HCT116 (cell line): Measurements from ENCODE around the gene INPP5D.

Source experiments
- ATF3 ChIP-seq: IDR thresholded peaks from 2 replicates; pipeline ENCODE4 v1.6.1; 2012
- CEBPB ChIP-seq: IDR thresholded peaks from 2 replicates; pipeline ENCODE4 v1.6.1; 2012; ENCODE audit warnings: low read depth
- CTCF ChIP-seq, 3 experiments: fragments of 200-600 bp in 1 of 3; sonication (generic) in 1 of 3; IDR thresholded peaks in 2 of 3; conservative IDR thresholded peaks in 1 of 3; 2 replicates each; pipeline ENCODE4 v1.5.1; 2012 to 2017; ENCODE audit warnings: low read depth in 2 of 3, low read length in 2 of 3, antibody characterized with exemption in 1 of 3, borderline replicate concordance in 1 of 3, control low read depth in 1 of 3, mild to moderate bottlenecking in 1 of 3, mixed read lengths in 1 of 3, mixed run types in 1 of 3, moderate library complexity in 1 of 3; ENCODE audit not compliant: insufficient read depth in 1 of 3
- EZH2 ChIP-seq: fragments of 200-600 bp; sonication (generic); IDR thresholded peaks from 2 replicates; pipeline ENCODE4 v1.6.1; 2017; ENCODE audit warnings: antibody characterized with exemption, mixed run types
- FOSL1 ChIP-seq: IDR thresholded peaks from 2 replicates; pipeline ENCODE4 v1.6.1; 2012; ENCODE audit warnings: low read depth
- POLR2A ChIP-seq: IDR thresholded peaks from 2 replicates; pipeline ENCODE4 v1.7.0; 2011; ENCODE audit warnings: borderline replicate concordance; ENCODE audit not compliant: insufficient read depth, insufficient read length; ENCODE audit errors: extremely low read depth
- POLR2AphosphoS5 ChIP-seq: IDR thresholded peaks from 2 replicates; pipeline ENCODE4 v1.6.1; 2011; ENCODE audit warnings: mild to moderate bottlenecking, low read depth, low read length, moderate library complexity
- REST ChIP-seq: IDR thresholded peaks from 2 replicates; pipeline ENCODE4 v1.6.1; 2012; ENCODE audit warnings: low read depth
- SIN3A ChIP-seq: IDR thresholded peaks from 2 replicates; pipeline ENCODE4 v1.6.1; 2012; ENCODE audit warnings: low read depth
- TCF7L2 ChIP-seq: IDR thresholded peaks from 2 replicates; pipeline ENCODE4 v1.7.0; 2011; ENCODE audit warnings: borderline replicate concordance, inconsistent platforms; ENCODE audit not compliant: insufficient read depth, insufficient read length; ENCODE audit errors: extremely low read depth
- YY1 ChIP-seq: IDR thresholded peaks from 2 replicates; pipeline ENCODE4 v1.6.1; 2011; ENCODE audit warnings: low read length, low read depth, moderate library complexity, mild to moderate bottlenecking; ENCODE audit not compliant: insufficient replicate concordance; ENCODE audit errors: extremely low read depth
- ZBTB33 ChIP-seq: IDR thresholded peaks from 2 replicates; pipeline ENCODE4 v1.6.1; 2011; ENCODE audit warnings: mild to moderate bottlenecking, low read length, moderate library complexity; ENCODE audit not compliant: insufficient replicate concordance; ENCODE audit errors: extremely low read depth
- ZNF274 ChIP-seq: fragments of 200-500 bp; sonication (Bioruptor generic); IDR thresholded peaks from 2 replicates; pipeline ENCODE4 v1.6.1; 2014; ENCODE audit warnings: mild to moderate bottlenecking, low read depth, low read length, inconsistent platforms

DNA sequence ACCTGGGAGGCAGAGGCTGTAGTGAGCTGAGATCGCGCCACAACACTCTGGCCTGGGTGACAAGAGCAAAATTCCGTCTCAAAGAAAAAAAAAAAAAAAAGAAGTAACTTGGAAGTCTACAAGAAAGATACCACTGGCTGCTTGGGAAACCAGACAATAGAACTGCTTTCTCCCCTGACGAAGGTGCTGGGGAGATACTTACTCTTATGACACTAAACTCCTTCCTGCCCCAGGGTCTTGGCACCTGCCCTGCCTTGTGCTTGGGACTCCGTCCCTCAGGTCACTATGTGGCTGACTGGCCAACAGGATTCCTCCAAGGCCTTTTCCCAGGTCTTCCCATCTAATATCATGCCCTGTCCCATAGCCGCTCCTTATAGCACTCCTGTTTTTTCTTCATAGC lies 30.7 kb downstream of the INPP5D start:
- no peak for TF ChIP-seq ZNF274
- TF ChIP-seq REST: no peak
- TF ChIP-seq CTCF (IDR thresholded peaks at IDR 0.05 in 2 of 3, conservative IDR thresholded peaks at IDR 0.05 in 1 of 3; ENCODE audit: borderline replicate concordance in 1 of 3, insufficient read depth in 1 of 3, low read depth in 2 of 3, low read length in 2 of 3): no peak
- TF ChIP-seq POLR2A: no peak
- TF ChIP-seq CEBPB: no peak
- no peak for TF ChIP-seq POLR2AphosphoS5
- TF ChIP-seq TCF7L2: no peak
- no peak for TF ChIP-seq EZH2
- no peak for TF ChIP-seq ZBTB33
- no peak for TF ChIP-seq SIN3A
- TF ChIP-seq FOSL1: no peak
- no peak for TF ChIP-seq ATF3
- no peak for TF ChIP-seq YY1
